Adrenal gland (tissue), 12 donors: ENCODE measurements around the gene TMEM243. TPM values are rescaled to one million over a fixed set of nuclear protein-coding genes. Genes with fewer than 3 reads are reported as not detected.

ENCODE experiments used
- DNase-seq, 7 donors: peaks; one replicate each; pipeline ENCODE4 v3.0.0-alpha.2; 2019 to 2020
- H3K27ac ChIP-seq, 5 donors: fragments of 200-600 bp; sonication (generic) in 4 of 5; 1 replicate in 3 of 5; 2 replicates in 2 of 5; pipeline versions ENCODE4 v1.5.1 to v1.8.0; 2016 to 2020; ENCODE audit warnings: mild to moderate bottlenecking in 1 of 5
- H3K27me3 ChIP-seq: fragments of 200-600 bp; 2 replicates; pipeline ENCODE4 v1.8.0; 2021
- H3K36me3 ChIP-seq, 2 donors: fragments of 200-600 bp; replicated peaks in 1 of 2; 1 replicate in 1 of 2; 2 replicates in 1 of 2; pipeline versions ENCODE4 v1.5.1 to v1.8.0; 2018 to 2022
- H3K4me1 ChIP-seq, 2 donors: fragments of 200-600 bp; replicated peaks in 1 of 2; 1 replicate in 1 of 2; 2 replicates in 1 of 2; pipeline versions ENCODE4 v1.5.1 to v1.8.0; 2018 to 2021
- H3K4me3 ChIP-seq, 4 donors: fragments of 200-600 bp; sonication (generic) in 3 of 4; one replicate each; pipeline ENCODE4 v1.5.1; 2016 to 2018
- H3K9me3 ChIP-seq, 3 donors: fragments of 200-600 bp; sonication (generic) in 1 of 3; replicated peaks in 1 of 3; 1 replicate in 2 of 3; 2 replicates in 1 of 3; pipeline versions ENCODE4 v1.5.1 to v1.8.0; 2016 to 2021
- POLR2A ChIP-seq, 2 donors: fragments of 450-650 bp; IDR thresholded peaks; one replicate each; pipeline ENCODE4 v1.6.1; 2017; ENCODE audit warnings: antibody characterized with exemption in 2 of 2, mild to moderate bottlenecking in 2 of 2, moderate library complexity in 1 of 2
- WGBS, 4 donors: extraction: QIAGEN DNeasy Blood & Tissue Kit in 2 of 4; methylation state at CpG; one replicate each; pipeline versions ENCODE4 v1.1.5 to v1.1.7; 2013 to 2017; 5-methylcytosine and 5-hydroxymethylcytosine counted together
- intact Hi-C, 2 donors: fragments of 100-400 bp; cut with DNase I; formaldehyde crosslinking; loops; one replicate each; pipeline versions ENCODE4 v1.14.1 to v1.15.0; 2022 to 2023
- polyA plus RNA-seq, 3 donors: library from polyadenylated mRNA; stranded (reverse); fragments of 200-250 nt in 2 of 3; fragments of 350-450 nt in 1 of 3; fragmentation: Illumina TruSeq in 1 of 3; extraction: RNeasy Lipid Tissue Mini Kit (QIAGEN cat#74804) in 1 of 3; gene quantifications; one replicate each; pipeline ENCODE4 v1.2.3, GENCODE V29; 2013 to 2014
- total RNA-seq, 9 donors: library from RNA; depleted of rRNA in 4 of 9; stranded (reverse); fragments of >200 nt in 4 of 9; fragments of 120-200 nt in 1 of 9; fragmentation: NEBNext Ultra II Directional in 1 of 9; extraction: Animal tissue kit (Norgen Biotek cat#: 25700) in 1 of 9; gene quantifications; one replicate each; pipeline versions ENCODE4 v1.1.0 to v1.2.4, GENCODE V29; 2013 to 2023
- TF ChIP-seq, protein P1 (sequence below), 6 experiments: fragments of 450-650 bp in 4 of 6; fragments of 200-600 bp in 2 of 6; sonication (generic) in 1 of 6; IDR thresholded peaks; 1 replicate in 5 of 6; 2 replicates in 1 of 6; pipeline versions ENCODE4 v1.5.1 to v1.8.0; 2016 to 2021; ENCODE audit warnings: antibody characterized with exemption in 6 of 6, mild to moderate bottlenecking in 2 of 6, moderate library complexity in 1 of 6
- donor health status: healthy with polysubstance abuse.
- donor health status: Bipolar disorder and iron deficiency.
- donor health status: DM: yes; HTN: yes; CAD: no.
- donor health status: DM: no; HTN: no; CAD: no.
- donor health status: DM: no; HTN: no; CAD: no.
- donor health status: DM: yes; HTN: yes; CAD: no.

Gene TMEM243
- total and polyA plus RNA-seq, 12 donors, result 13.7 to 63.4 (median 20.8) TPM

DNA sequence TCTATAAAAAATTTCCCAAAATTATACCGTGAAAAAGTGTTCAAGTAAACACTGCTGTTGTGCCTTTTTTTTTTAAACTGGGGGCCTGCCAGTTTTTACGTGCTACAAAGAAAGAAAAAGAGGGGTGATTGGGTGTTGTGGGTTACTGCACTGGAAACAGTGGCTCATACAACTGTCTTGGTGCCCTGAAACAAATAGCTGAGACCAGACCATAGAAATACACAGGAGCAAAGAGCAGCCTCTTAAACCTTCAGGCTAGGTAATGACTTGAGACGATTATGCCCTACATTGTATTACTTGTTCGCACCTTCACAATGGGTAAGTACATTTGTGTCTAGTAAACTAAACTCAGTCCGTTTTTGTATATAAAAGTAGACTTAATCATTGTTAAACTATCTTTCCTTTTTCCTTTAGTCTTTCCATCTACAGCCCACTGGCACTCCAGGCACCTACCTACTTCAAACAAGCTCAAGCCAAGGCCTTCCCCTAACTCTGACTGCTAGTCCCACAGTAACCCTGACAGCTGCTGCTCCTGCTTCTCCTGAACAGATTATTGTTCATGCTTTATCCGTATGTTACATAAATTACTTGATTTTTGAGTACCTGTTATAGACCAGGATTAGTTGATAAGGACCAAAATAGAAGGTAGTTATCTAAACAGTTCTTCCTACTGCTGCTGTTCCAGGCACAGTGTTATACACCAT, 26.6 kb downstream of the TMEM243 start:
- H3K9me3 ChIP-seq, result no peaks in the 10 kb centered on the region
- no peak overlapping the region for H3K27ac ChIP-seq
- H3K36me3 ChIP-seq, result peaks cover 0 to 82% of the 10 kb centered on the region in 2 donors
- no peaks in the 10 kb centered on the region for H3K4me1 ChIP-seq
- DNase-seq, result no peak
- TF ChIP-seq POLR2A (IDR thresholded peaks at IDR 0.05), result no peak
- TF ChIP-seq, protein P1, sequence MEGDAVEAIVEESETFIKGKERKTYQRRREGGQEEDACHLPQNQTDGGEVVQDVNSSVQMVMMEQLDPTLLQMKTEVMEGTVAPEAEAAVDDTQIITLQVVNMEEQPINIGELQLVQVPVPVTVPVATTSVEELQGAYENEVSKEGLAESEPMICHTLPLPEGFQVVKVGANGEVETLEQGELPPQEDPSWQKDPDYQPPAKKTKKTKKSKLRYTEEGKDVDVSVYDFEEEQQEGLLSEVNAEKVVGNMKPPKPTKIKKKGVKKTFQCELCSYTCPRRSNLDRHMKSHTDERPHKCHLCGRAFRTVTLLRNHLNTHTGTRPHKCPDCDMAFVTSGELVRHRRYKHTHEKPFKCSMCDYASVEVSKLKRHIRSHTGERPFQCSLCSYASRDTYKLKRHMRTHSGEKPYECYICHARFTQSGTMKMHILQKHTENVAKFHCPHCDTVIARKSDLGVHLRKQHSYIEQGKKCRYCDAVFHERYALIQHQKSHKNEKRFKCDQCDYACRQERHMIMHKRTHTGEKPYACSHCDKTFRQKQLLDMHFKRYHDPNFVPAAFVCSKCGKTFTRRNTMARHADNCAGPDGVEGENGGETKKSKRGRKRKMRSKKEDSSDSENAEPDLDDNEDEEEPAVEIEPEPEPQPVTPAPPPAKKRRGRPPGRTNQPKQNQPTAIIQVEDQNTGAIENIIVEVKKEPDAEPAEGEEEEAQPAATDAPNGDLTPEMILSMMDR (IDR thresholded peaks at IDR 0.05), result no peak
- intact Hi-C loops, result no loop called here
- no peak overlapping the region for H3K4me3 ChIP-seq
- 83 to 89% (median 86%) methylated on average over 6 of the region's 6 CpGs for WGBS, 4 donors
- no peaks in the 10 kb centered on the region for H3K27me3 ChIP-seq

DNA sequence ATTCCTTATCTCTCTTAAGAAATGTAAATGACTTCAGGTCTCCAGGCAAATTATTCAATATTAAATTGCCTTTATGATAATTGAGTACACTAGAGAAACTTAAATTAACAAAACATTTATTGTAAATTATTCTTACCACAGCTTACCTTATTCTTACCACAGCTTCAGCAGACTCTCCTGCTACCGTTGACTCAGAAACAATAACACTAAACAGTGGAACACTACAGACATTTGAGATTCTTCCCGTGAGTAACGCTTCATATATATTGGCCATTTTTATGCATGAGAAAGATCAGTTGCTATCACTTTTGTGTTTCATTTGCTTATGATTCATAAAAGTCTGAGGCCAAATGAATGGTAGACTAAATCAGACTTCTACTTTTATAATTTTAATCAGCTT, 28.7 kb downstream of the TMEM243 start:
- Histone ChIP-seq H3K27ac (no peak overlapping the region), H3K4me3 (no peak overlapping the region), H3K4me1 (no peaks in the 10 kb centered on the region), H3K9me3 (no peaks in the 10 kb centered on the region), H3K36me3 (peaks cover 0 to 85% of the 10 kb centered on the region in 2 donors), H3K27me3 (no peaks in the 10 kb centered on the region)
- intact Hi-C loops, result no loop called here
- TF ChIP-seq POLR2A (IDR thresholded peaks at IDR 0.05), result no peak
- TF ChIP-seq, protein P1 (IDR thresholded peaks at IDR 0.05), result no peak
- DNase-seq, result no peak
- 90 to 97% (median 92%) methylated on average over 3 of the region's 3 CpGs for WGBS, 4 donors

DNA sequence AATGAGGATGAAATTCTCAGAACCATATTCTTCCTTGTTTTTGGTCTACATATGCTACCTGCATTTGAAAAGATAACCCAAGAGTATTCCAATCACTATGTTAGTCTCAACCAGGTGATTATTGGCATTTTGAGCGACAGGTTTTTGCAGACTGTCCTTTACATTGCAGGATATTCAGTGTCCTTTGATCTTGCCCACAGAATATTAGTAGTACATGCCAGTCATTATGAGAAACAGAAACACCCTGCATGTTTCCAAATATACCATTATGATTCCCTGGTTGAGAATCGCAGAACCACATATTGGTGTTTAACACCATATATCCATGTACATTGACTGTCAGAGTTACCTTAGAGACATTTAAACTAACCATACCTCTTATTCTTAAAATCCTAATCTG, 30.6 kb downstream of the TMEM243 start:
- H3K9me3 ChIP-seq, result no peaks in the 10 kb centered on the region
- no peak overlapping the region for H3K27ac ChIP-seq
- WGBS, 4 donors, result 96 to 97% (median 96%) methylated on average over 2 of the region's 2 CpGs
- H3K36me3 ChIP-seq, result peaks cover 0 to 85% of the 10 kb centered on the region in 2 donors
- TF ChIP-seq, protein P1 (IDR thresholded peaks at IDR 0.05), result no peak
- TF ChIP-seq POLR2A (IDR thresholded peaks at IDR 0.05), result no peak
- DNase-seq, result no peak
- no peaks in the 10 kb centered on the region for H3K4me1 ChIP-seq
- H3K4me3 ChIP-seq, result no peak overlapping the region
- intact Hi-C loops, result no loop called here
- H3K27me3 ChIP-seq, result no peaks in the 10 kb centered on the region

DNA sequence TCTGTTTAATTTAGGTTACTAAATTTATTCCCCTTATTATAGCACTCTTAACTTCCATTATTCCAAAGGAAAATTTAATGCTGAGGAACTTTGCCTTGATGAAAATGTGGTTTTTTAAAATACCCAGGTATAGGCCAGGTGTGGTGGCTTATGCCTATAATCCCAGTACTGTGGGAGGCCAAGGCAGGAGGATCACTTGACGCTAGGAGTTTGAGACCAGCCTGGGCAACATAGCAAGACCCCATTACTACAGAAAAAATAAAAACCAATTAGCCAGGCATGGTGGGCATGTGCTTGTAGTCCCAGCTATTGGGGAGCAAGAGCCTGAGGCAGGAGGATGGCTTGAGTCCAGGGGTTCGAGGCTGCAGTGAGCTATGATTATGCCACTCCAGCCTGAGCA, 32.4 kb downstream of the TMEM243 start:
- WGBS, 4 donors, result 97 to 98% (median 98%) methylated on average over 2 of the region's 2 CpGs
- peaks cover 0 to 85% of the 10 kb centered on the region in 2 donors for H3K36me3 ChIP-seq
- H3K4me1 ChIP-seq, result no peaks in the 10 kb centered on the region
- no peaks in the 10 kb centered on the region for H3K9me3 ChIP-seq
- DNase-seq, result no peak
- H3K27ac ChIP-seq, result no peak overlapping the region
- intact Hi-C loops, result no loop called here
- H3K27me3 ChIP-seq, result no peaks in the 10 kb centered on the region
- H3K4me3 ChIP-seq, result no peak overlapping the region
- TF ChIP-seq POLR2A (IDR thresholded peaks at IDR 0.05), result no peak
- TF ChIP-seq, protein P1 (IDR thresholded peaks at IDR 0.05), result no peak
